SH-SY5Y (cell line): ENCODE results near the gene ANKS4B.
A peak's percentile ranks its signal among the peaks of the same experiment; 100 is the strongest.

Experiments used
- GATA2 ChIP-seq: IDR thresholded peaks from 2 replicates; pipeline ENCODE4 v1.6.1; 2011; ENCODE audit warnings: mild to moderate bottlenecking, low read depth, low read length
- GATA3 ChIP-seq: IDR thresholded peaks from 2 replicates; pipeline ENCODE4 v1.6.1; 2011; ENCODE audit warnings: low read depth, mild to moderate bottlenecking, low read length, moderate library complexity

The ANKS4B gene, protein sequence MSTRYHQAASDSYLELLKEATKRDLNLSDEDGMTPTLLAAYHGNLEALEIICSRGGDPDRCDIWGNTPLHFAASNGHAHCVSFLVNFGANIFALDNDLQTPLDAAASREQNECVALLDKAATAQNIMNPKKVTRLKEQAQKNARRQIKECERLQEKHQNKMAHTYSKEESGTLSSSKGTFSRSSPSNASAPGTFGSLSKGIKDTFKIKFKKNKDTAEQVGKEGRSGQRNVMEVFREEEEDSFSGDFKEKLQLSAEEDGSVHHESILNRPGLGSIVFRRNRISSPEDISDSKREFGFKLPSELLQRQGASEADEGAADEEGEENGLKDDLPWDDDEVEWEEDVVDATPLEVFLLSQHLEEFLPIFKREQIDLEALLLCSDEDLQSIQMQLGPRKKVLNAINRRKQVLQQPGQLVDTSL

DNA sequence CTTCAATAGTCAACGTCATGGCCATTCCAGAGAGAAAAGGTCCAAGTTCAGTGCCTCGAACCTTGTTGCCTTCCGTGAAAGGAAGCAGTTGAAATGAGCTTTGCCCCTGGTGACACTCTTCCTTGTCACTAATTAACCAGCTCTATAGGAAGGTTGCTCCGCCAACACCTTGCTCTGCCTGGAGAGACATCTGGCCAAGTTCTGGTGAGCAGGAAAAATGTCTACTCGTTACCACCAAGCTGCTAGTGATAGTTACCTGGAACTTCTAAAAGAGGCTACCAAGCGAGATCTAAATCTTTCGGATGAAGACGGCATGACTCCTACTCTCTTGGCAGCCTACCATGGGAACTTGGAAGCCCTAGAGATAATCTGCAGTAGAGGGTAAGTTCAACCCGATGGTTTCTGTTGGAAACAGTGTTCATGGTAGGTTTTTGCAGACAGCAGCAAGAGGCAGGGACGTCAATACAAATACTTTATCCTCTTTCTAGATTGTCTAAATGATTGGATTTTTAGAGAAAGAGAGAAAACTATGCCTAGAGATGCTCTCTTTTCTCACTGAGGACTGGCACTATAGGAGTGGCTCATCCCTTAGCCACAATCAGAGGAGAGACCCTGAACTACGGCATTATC, at the start of gene ANKS4B:
ANKS4B (plus strand) TSS at position 179 of the 630 bp plus-strand sequence; CDS start at position 218, 39 bp downstream.
- no peak for TF ChIP-seq GATA3
- TF ChIP-seq GATA2, result no peak

DNA sequence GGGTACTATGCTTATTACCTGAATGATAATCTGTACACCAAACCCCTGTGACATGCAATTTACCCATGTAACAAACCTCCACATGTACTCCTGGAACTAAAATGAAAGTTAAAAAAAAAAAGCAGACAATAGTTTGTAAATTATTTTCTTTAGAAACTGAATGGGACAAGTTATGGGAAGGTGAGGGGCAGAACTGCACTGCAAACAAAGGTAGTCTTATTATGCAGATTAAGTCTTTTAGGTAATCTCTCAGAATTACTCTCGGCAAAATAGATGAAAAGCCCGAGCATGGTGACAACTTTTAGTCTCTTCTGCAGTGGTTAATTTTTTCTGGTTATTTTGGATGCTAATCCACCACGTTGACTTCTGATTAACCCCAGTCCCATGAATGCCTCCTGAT, 49.5 kb upstream of the ANKS4B start:
- TF ChIP-seq GATA2 (no peak), GATA3 (no peak)

DNA sequence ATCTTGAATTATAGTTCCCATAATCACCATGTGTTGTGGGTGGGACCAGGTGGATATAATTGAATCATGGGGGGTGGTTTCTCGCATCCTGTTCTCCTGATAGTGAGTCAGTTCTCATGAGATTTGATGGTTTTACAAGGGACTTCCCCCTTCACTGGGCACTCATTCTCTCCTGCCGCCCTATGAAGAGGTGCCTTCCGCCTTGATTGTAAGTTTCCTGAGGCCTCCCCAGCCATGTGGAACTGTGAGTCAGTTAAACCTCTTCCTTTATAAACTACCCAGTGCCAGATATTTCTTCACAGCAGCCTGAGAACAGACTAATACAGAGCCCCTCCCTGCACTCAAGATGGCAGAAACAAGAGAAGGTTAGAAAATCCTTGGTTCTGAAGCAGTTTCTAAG, 48.7 kb upstream of the ANKS4B start:
- no peak for TF ChIP-seq GATA2
- TF ChIP-seq GATA3, result no peak

DNA sequence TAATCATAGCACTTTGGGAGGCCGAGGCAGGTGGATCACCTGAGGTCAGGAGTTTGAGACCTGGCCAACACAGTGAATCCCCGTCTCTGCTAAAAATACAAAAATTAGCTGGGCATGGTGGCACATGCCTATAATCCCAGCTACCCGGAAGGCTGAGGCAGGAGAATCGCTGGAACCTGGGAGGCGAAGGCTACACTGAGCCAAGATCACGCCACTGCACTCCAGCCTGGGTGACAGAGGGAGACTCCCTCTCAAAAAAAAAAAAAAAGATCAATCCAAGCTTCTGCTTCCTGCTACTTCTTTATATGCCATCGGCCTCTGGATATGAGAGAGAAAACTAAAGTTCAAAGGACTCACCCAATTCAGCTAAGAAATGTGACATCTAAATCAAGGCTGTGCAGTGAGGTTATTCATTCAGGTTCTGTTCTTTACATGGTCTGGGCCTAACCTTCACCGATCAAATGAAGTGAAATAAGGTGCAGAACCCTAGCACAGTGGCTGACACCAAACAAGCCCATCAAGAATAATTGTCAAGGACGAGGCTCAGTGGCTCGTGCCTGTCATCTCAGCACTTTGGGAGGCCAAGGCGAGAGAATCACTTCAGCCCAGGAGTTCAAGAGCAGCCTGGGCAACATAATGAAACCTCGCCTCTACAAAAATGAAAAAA, 47.7 kb upstream of the ANKS4B start:
- no peak for TF ChIP-seq GATA2
- no peak for TF ChIP-seq GATA3

GRCh38 chr16:21186326-21186691, 47.2 kb upstream of the ANKS4B start:
- TF ChIP-seq GATA3 (no peak), GATA2 (no peak)

GRCh38 chr16:21189311-21189710, 44.2 kb upstream of the ANKS4B start:
- TF ChIP-seq GATA2 (no peak), GATA3 (no peak)

DNA sequence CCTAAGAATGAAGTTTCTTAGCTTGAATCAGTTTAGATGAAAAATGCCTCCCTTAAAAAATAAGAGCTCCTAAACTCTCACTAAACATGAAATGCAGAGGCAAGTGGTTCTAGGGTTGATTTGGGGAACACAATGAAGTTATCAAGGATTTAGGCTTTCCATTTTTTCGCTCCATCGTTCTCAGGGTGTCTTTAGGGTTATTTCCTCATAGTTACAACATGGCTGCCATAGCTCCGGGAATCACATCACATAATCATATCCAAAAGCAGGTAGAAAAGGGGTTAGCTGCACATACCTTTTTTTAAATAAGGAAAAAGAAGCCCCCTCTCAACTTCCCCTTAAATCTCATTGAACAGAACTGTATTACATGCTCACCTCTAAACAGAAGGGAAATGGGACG, 43.5 kb upstream of the ANKS4B start:
- no peak for TF ChIP-seq GATA3
- no peak for TF ChIP-seq GATA2

DNA sequence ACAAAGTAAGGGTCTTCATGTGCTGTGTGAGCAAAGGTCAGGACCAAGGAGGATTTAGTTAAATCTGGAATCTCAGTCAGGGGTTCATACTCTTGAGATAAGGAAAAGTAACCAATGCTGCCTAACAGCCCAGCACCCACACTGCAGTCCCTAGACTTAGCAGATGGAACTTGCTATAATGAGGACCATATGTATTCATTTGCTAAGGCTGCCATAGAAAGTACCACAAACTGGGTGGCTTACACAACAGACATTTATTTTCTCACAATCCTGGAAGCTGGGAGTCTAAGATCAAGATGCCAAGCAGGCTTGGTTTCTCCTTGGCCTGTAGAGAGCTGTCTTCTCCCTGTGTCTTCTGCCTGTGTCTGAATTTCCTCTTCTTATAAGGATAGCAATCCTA, 42.9 kb upstream of the ANKS4B start:
- TF ChIP-seq GATA2 (no peak), GATA3 (no peak)

DNA sequence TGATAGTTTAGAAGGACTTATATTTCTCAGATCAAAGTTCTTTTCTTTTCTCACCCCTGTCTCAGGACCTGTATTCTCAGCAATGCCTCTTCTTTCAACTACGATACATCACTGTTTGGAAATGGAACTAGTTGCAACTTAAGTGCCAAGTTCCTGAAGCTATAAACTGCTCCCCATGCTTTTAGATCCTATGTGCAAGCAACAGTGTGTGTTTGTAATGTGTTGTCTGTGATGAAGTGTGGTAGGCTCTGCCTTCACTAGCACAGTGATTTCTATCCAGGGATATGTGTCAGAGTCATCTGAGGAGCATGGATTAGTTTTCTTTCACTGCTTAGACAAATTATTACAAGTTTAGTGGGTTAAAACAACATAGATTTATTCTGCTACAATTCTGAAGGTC, 40.5 kb upstream of the ANKS4B start:
- TF ChIP-seq GATA3, result no peak
- no peak for TF ChIP-seq GATA2

DNA sequence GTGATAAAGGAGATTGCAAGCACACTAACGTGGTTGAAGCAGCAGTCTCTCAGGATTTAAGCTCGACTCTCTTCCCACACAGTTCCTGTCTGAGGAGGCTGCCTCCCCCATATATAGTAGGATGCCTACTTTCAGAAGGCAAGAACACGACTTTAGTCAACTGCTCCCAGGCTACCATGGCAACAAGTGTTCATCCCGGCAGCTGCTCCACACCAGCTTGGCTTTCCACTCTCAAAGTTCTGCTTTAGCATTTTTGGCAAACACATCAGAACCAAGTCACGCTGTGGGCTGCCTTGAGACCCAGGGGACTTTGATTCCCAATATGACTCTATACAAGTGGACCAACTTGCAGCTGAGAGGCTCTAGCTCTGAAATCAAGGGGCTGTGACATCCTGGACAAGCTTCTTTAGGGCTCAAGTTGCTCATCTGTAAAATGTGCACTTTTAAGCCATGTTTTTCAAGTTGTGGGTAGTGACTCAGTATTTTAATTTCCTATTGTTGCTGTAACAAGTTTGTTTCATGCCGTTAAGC, 38.7 kb upstream of the ANKS4B start:
- no peak for TF ChIP-seq GATA2
- no peak for TF ChIP-seq GATA3

DNA sequence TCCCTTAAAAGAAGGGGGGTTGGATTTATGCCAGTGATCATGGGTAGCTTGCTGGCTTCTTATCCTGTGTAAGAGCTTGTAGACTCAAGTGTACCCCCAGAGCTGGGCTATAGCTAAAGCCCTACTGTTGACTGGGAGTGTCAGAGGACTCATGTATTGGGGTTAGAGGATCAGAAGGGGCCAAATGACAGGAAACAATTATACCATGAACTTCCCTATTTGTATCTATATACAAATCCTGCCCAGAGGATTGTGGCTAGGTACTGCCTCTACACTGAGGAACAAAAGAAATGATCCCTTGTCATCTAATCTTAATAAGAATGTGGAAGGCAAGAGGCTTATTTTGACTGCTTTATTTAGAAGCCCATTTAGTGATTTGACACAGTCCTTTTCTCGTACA, 36.4 kb upstream of the ANKS4B start:
- TF ChIP-seq GATA2, result no peak
- TF ChIP-seq GATA3, result no peak

DNA sequence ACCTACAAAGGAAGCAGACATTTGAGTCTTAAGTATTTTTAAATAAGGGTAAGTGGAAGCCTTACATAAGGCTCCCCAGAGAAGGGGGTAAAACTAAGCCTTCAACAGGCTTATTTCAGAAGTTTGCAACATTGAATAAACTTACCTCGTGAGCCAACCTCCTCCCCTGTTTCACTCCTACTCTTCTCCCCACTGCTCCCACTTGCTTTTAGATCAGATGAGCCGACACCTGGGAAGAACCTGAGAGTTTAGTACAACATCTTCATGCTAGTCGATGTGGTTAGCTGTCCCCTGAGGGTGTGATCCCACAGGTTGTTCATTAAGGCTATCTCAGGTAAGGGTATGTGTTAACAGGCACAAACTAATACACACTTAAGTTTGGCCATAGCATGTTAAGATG, 35.9 kb upstream of the ANKS4B start:
- no peak for TF ChIP-seq GATA2
- no peak for TF ChIP-seq GATA3

DNA sequence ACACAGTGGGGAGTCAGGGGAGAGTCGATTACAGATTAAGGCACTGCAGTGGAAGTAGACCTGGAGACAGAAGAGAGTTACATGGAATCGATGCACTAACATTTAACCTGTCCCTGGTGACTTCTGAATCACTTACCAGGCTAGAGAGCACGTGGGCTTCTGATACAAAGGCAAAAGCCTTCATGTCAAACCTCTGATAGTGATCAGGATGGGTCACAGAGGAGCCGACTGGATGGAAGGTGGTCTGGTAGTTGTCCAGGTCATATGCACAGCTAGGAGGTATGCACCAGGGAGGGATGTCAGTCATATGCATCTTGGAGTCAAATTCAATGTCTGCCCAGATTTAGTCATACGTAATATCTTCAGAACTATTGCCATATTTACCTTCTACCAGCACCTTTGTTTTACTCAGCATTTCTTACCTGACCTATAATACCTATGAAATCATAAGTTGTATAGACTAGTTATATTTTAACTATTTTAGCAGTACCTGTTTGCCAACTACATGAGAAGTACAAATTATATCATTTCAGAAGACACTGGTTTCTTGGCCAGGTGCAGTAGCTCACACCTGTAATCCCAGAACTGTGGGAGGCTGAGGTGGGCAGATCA, 33.8 kb upstream of the ANKS4B start:
- TF ChIP-seq GATA3 (no peak), GATA2 (peak; percentile 65; the same call in 1 of the 2 replicates)

- TF ChIP-seq GATA2 (peak; percentile 48), GATA3 (no peak)
Measured at GRCh38 chr16:21203155-21203797, 30.2 kb upstream of the ANKS4B start.

DNA sequence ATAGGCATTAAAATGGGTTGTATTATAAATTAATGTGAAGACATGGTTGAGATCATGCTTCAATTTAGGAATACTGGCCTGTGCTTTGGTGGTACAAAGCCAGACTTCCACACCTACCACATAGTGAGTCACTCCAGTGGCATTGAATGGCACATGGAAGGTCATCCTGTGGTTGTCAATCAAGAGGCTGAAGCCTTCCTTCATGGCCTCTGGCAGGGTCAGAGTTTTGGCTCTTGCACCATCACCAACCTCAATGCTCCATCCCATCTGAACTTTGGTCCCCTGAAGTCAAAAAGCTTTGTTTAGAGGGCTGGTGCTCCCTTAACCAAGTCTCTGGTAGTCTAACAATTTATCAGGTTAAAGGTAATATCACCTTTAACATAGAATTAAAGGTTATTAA, 28.2 kb upstream of the ANKS4B start:
- TF ChIP-seq GATA2 (no peak), GATA3 (no peak)
